Suprapubic skin (tissue), 4 donors: Measurements from ENCODE around the gene TMEM164. TPM values are rescaled to one million over a fixed set of nuclear protein-coding genes. Genes with fewer than 3 reads are reported as not detected.

Source experiments
- DNase-seq, 2 donors: peaks; one replicate each; pipeline ENCODE4 v3.0.0-alpha.2; 2019; ENCODE audit warnings: low spot score in 2 of 2
- H3K27ac ChIP-seq: fragments of 200-600 bp; sonication (generic); one replicate; pipeline ENCODE4 v1.5.1; 2019
- H3K27me3 ChIP-seq: fragments of 200-600 bp; sonication (generic); one replicate; pipeline ENCODE4 v1.5.1; 2019
- H3K36me3 ChIP-seq: fragments of 200-600 bp; sonication (generic); one replicate; pipeline ENCODE4 v1.5.1; 2019
- H3K4me1 ChIP-seq: fragments of 200-600 bp; sonication (generic); one replicate; pipeline ENCODE4 v1.5.1; 2019
- H3K4me3 ChIP-seq: fragments of 200-600 bp; sonication (generic); one replicate; pipeline ENCODE4 v1.5.1; 2019; ENCODE audit warnings: mild to moderate bottlenecking
- H3K9me3 ChIP-seq: fragments of 200-600 bp; sonication (generic); one replicate; pipeline ENCODE4 v1.5.1; 2019
- CTCF ChIP-seq, 2 donors: fragments of 200-600 bp in 1 of 2; fragments of 450-650 bp in 1 of 2; sonication (generic) in 1 of 2; IDR thresholded peaks; one replicate each; pipeline ENCODE4 v1.5.1; 2016 to 2019; ENCODE audit warnings: antibody characterized with exemption in 2 of 2, mild to moderate bottlenecking in 1 of 2, moderate library complexity in 1 of 2
- EP300 ChIP-seq: sonication (generic); formaldehyde crosslinking; IDR thresholded peaks from one replicate; pipeline ENCODE4 v1.6.1; 2017; ENCODE audit warnings: antibody characterized with exemption
- POLR2A ChIP-seq, 2 donors: fragments of 450-650 bp; IDR thresholded peaks; one replicate each; pipeline ENCODE4 v1.6.1; 2017; ENCODE audit warnings: antibody characterized with exemption in 2 of 2, mild to moderate bottlenecking in 2 of 2, moderate library complexity in 2 of 2
- POLR2AphosphoS5 ChIP-seq, 3 donors: sonication (generic); formaldehyde crosslinking; IDR thresholded peaks; one replicate each; pipeline ENCODE4 v1.6.1; 2017; ENCODE audit warnings: antibody characterized with exemption in 3 of 3
- whole genome bisulfite sequencing: methylation state at CpG from one replicate; pipeline ENCODE4 v1.1.5; 2018; 5-methylcytosine and 5-hydroxymethylcytosine counted together
- total RNA-seq, 4 donors: library from RNA; depleted of rRNA; stranded (reverse); fragments of >200 nt; gene quantifications; one replicate each; pipeline ENCODE4 v1.1.0, GENCODE V29; 2016

Gene TMEM164
- total RNA-seq, 4 donors from 2014 or later = 35.5 to 71.2 (median 58.7) TPM

- no peaks in the 10 kb centered on the region for H3K9me3 ChIP-seq
- no peak overlapping the region for H3K27ac ChIP-seq
- H3K4me1 ChIP-seq = peaks cover 8% of the 10 kb centered on the region
- no peaks in the 10 kb centered on the region for H3K36me3 ChIP-seq
- no peak for DNase-seq
- no peak overlapping the region for H3K4me3 ChIP-seq
- H3K27me3 ChIP-seq = no peaks in the 10 kb centered on the region
- TF ChIP-seq CTCF (IDR thresholded peaks at IDR 0.05) = no peak
- no peak for TF ChIP-seq POLR2AphosphoS5 (IDR thresholded peaks at IDR 0.05)
- TF ChIP-seq EP300 = no peak
- no peak for TF ChIP-seq POLR2A (IDR thresholded peaks at IDR 0.05)
Observed at GRCh38 chrX:110086162-110086915, 83.4 kb downstream of the TMEM164 start.

GRCh38 chrX:110086916-110087484 is 84.1 kb downstream of the TMEM164 start:
- H3K36me3 ChIP-seq = no peaks in the 10 kb centered on the region
- H3K27me3 ChIP-seq = no peaks in the 10 kb centered on the region
- no peak overlapping the region for H3K27ac ChIP-seq
- WGBS = 85% methylated on average over 2 of the region's 2 CpGs
- DNase-seq = no peak
- H3K4me1 ChIP-seq = peaks cover 3% of the 10 kb centered on the region
- TF ChIP-seq EP300 = no peak
- no peak for TF ChIP-seq CTCF (IDR thresholded peaks at IDR 0.05)
- no peak for TF ChIP-seq POLR2AphosphoS5 (IDR thresholded peaks at IDR 0.05)
- no peak for TF ChIP-seq POLR2A (IDR thresholded peaks at IDR 0.05)
- H3K4me3 ChIP-seq = no peak overlapping the region
- no peaks in the 10 kb centered on the region for H3K9me3 ChIP-seq

GRCh38 chrX:110087485-110088356 is 84.8 kb downstream of the TMEM164 start:
- Histone ChIP-seq H3K27me3 (no peaks in the 10 kb centered on the region), H3K36me3 (no peaks in the 10 kb centered on the region), H3K27ac (no peak overlapping the region), H3K9me3 (no peaks in the 10 kb centered on the region), H3K4me3 (no peak overlapping the region), H3K4me1 (peaks cover 3% of the 10 kb centered on the region)
- no peak for DNase-seq
- WGBS = 46% methylated on average over 4 of the region's 4 CpGs
- TF ChIP-seq CTCF (IDR thresholded peaks at IDR 0.05) (no peak), POLR2AphosphoS5 (IDR thresholded peaks at IDR 0.05) (no peak), EP300 (no peak), POLR2A (IDR thresholded peaks at IDR 0.05) (no peak)

GRCh38 chrX:110089656-110090403 is 86.9 kb downstream of the TMEM164 start:
- Histone ChIP-seq H3K4me3 (no peak overlapping the region), H3K9me3 (no peaks in the 10 kb centered on the region), H3K4me1 (peaks cover 3% of the 10 kb centered on the region), H3K27me3 (no peaks in the 10 kb centered on the region), H3K36me3 (no peaks in the 10 kb centered on the region), H3K27ac (no peak overlapping the region)
- TF ChIP-seq POLR2AphosphoS5 (IDR thresholded peaks at IDR 0.05) = no peak
- no peak for TF ChIP-seq CTCF (IDR thresholded peaks at IDR 0.05)
- no peak for TF ChIP-seq POLR2A (IDR thresholded peaks at IDR 0.05)
- no peak for TF ChIP-seq EP300
- DNase-seq = no peak
- WGBS = 83% methylated on average over 6 of the region's 6 CpGs
